ENCODE data around the gene CNTFR. TPM values are rescaled to one million over a fixed set of nuclear protein-coding genes. Genes with fewer than 3 reads are reported as not detected.

CNTFR gene
- total and polyA plus RNA-seq, 10 donors: 2.8 to 46.8 (median 15.9) TPM

DNA sequence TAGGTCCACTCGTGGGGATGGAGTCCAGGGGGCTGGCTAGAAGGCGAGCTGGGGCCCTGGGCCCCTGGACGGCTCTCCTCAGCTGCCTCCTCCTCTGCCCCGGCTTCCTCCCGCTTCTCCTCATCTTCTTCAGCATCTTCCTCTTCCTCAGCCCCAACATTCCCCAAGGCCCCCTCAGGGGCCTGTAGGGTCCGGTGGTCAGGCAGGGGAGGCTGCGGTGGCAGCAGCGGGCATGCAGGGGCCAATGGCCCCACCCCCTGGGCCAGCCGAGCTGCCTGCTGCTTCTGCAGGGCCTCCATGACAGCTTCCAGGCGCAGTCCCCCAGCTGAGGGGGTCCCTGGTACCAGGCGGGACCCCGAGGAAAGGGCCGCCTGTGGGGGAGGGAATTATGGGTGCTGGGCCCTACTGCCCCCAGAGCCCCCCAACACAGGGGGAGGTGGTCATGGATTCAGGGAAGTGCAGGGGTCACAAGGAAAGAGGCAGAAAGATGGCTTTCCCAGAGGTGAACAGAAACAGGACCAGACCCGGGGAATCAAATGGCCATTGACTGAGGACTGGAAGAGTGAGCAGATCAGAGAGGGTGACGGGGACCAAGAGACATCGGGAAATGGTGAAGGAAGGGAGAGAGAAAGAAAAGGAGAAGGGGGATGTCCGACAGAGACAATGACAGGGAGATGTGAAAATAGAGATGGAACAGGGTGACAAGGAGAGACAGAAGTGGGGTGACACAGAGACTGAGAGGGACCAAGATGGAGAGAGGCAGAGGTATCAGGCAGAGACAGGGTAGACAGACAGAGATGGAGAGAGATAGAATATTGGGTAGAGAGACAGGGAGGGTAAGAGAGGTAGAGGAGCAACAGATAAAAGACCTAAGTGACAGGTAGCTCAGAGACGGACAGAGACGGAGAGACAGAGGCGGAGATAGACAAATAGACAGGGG is 38.5 kb upstream of the CNTFR start:
- no peaks in the 10 kb centered on the region for H3K36me3 ChIP-seq
- TF ChIP-seq, protein P1, sequence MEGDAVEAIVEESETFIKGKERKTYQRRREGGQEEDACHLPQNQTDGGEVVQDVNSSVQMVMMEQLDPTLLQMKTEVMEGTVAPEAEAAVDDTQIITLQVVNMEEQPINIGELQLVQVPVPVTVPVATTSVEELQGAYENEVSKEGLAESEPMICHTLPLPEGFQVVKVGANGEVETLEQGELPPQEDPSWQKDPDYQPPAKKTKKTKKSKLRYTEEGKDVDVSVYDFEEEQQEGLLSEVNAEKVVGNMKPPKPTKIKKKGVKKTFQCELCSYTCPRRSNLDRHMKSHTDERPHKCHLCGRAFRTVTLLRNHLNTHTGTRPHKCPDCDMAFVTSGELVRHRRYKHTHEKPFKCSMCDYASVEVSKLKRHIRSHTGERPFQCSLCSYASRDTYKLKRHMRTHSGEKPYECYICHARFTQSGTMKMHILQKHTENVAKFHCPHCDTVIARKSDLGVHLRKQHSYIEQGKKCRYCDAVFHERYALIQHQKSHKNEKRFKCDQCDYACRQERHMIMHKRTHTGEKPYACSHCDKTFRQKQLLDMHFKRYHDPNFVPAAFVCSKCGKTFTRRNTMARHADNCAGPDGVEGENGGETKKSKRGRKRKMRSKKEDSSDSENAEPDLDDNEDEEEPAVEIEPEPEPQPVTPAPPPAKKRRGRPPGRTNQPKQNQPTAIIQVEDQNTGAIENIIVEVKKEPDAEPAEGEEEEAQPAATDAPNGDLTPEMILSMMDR (IDR thresholded peaks at IDR 0.05 in 8 of 11, conservative IDR thresholded peaks at IDR 0.05 in 3 of 11): no peak
- no peak for TF ChIP-seq POLR2A (IDR thresholded peaks at IDR 0.05)
- TF ChIP-seq POLR2AphosphoS5 (IDR thresholded peaks at IDR 0.05): no peak
- intact Hi-C loops (cut with DNase I; ENCODE audit: low total_unique reads): no loop called here
- peaks cover 0 to 43% (median 31%) of the 10 kb centered on the region in 6 donors for H3K4me1 ChIP-seq
- DNase-seq: no peak
- peak overlapping the region in 6 of 8 donors; percentile 26 to 64 (median 44) for H3K4me3 ChIP-seq
- H3K27me3 ChIP-seq (replicated peaks in 1 of 7): peaks cover 16 to 81% (median 73%) of the 10 kb centered on the region in 7 donors
- no peak overlapping the region for H3K27ac ChIP-seq
- H3K9me3 ChIP-seq: no peaks in the 10 kb centered on the region
- WGBS, 5 donors: 34 to 50% (median 43%) methylated on average over 17 to 20 of the region's 20 CpGs

DNA sequence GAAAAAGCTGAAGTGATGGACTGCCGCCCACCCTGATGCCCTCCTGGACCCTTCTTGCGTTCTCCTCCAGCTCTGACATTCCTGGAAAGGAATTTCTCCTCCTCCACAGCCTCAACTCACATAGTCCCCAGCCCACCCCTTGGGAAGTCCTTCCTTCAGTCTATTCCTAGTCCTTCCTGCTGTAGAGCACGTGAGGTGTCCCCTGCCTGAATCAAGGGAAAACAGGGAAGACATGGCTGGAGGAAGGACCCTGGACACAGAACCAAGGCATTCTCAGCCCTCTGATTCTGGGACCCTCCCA is 35.6 kb upstream of the CNTFR start:
- TF ChIP-seq POLR2AphosphoS5 (IDR thresholded peaks at IDR 0.05): no peak
- TF ChIP-seq, protein P1 (IDR thresholded peaks at IDR 0.05 in 8 of 11, conservative IDR thresholded peaks at IDR 0.05 in 3 of 11): no peak
- WGBS, 5 donors: 54 to 80% (median 69%) methylated on average over 3 of the region's 3 CpGs
- H3K4me3 ChIP-seq: no peak overlapping the region

DNA sequence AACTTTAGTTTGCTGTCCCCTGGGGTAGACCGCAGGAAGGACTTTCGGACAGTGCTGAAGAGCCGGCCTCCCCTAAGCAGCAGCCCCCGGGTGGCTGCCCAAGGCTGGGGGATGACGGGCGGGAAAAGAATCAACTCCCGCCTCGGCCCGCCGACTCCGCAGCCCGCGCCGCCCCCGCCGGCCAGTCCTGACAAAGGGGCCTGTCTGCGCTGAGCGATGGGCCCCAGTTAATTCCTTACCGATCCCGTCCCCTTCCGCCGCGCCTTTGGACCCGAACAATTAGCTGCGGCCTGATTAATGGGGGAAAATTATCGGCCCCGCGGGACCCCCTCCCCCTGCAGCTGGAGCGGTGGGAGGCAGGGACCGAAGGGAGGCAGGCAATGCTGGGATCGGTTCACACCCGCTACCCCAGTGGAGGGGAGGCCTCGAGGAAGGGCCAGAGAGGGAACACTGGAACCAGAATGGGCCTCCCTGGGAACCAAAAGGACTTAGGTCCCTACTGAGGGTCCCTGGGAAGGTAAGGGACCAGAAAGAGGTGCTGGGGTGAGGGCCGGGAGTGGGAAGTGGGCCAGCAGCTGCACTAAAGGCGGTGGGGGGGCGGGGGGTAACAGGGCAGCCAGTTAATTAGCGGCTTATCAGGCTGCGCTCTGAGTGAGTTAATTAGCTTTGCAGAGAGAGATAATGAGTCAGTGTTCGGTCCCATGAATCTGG is 35.1 kb upstream of the CNTFR start:
- intact Hi-C loops (cut with DNase I; ENCODE audit: low total_unique reads): no loop called here
- peaks cover 3 to 56% (median 41%) of the 10 kb centered on the region in 6 donors for H3K4me1 ChIP-seq
- H3K9me3 ChIP-seq: no peaks in the 10 kb centered on the region
- H3K27ac ChIP-seq: no peak overlapping the region
- no peak overlapping the region for H3K4me3 ChIP-seq
- H3K36me3 ChIP-seq: no peaks in the 10 kb centered on the region
- no peak for DNase-seq
- TF ChIP-seq, protein P1 (IDR thresholded peaks at IDR 0.05 in 8 of 11, conservative IDR thresholded peaks at IDR 0.05 in 3 of 11): no peak
- TF ChIP-seq POLR2AphosphoS5 (IDR thresholded peaks at IDR 0.05): no peak
- TF ChIP-seq POLR2A (IDR thresholded peaks at IDR 0.05): no peak
- H3K27me3 ChIP-seq (replicated peaks in 1 of 7): peaks cover 17 to 83% (median 76%) of the 10 kb centered on the region in 7 donors
- WGBS, 5 donors: 15 to 26% (median 21%) methylated on average over 26 to 39 of the region's 39 CpGs

More for the DNA sequence above, 35.6 kb upstream of the CNTFR start:
- Histone ChIP-seq H3K9me3 (no peaks in the 10 kb centered on the region), H3K27me3 (replicated peaks in 1 of 7) (peaks cover 17 to 88% (median 81%) of the 10 kb centered on the region in 7 donors), H3K4me1 (peaks cover 0 to 52% (median 37%) of the 10 kb centered on the region in 6 donors), H3K36me3 (no peaks in the 10 kb centered on the region), H3K27ac (no peak overlapping the region)
- intact Hi-C loops (cut with DNase I; ENCODE audit: low total_unique reads): no loop called here
- DNase-seq: no peak
